Measurements from ENCODE around the gene ITPKC.
A peak's percentile ranks its signal among the peaks of the same experiment; 100 is the strongest.

Gene ITPKC

DNA sequence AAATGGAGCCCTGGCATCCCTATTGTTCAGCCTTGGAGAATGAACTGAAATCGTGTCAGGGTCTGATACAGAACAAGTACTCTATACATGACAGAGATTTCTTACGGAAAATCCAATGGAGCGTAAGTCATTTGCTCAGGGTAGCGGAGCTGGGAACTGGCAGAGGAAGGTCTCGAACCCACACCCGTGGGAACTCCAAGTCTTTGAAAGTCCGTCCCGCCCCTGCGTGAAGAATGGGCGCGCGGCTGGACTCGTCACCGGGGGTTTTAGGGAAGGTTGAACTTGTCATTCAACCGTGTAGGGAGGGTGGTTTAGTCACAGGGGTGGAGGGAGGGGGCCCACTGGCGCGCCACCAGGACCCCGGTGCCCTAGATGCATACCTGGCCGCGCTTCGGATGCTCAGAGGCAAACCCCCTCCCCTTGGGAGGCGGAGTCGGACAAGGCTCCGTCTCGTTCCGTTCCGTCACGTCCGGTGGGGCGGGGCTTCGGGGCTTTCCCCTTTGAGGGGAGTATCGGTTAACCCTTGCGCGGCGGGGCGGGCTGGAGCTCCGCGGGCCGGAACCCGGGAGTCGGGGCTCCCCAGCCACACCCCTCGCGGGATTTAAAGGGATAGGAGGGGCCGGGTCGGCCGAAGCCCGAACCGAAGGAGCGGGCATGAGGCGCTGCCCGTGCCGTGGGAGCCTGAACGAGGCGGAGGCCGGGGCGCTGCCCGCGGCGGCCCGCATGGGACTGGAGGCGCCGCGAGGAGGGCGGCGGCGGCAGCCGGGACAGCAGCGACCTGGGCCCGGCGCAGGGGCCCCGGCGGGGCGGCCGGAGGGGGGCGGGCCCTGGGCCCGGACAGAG is at the start of gene ITPKC, which contains the start of gene COQ8B:
Gene ITPKC, plus strand, starts transcription at position 631 of the 843 bp plus-strand sequence. Its CDS starts 24 bp downstream, at position 655.
Gene COQ8B, minus strand, starts transcription at position 405 of the 843 bp plus-strand sequence. CDS start 2,254 bp downstream, outside the sequence.
- peak; percentile 99 to 100 for DNase-seq (ENCODE audit: extremely low read depth in 1 of 2, low read depth in 1 of 2)

DNA sequence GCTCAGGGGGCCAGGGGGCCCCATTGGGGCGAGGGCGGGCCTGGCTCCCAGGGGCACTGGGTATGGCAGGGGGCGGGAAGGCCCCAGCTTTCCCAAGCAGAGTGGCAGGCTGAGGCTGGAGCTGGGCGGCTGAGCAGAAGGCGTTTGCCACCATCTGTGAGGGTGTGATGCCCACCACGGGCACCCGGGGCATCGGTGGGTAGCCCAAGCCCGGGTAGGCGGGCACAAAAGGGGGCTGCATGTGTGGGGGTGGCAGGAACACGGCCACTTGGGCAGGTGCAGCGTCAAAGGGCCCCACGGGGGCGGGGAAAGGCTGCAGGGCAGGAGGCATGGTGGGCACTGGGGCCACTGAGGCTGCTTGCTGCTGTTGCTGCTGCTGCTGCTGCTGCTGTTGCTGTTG is 49.3 kb upstream of the ITPKC start:
- no peak for DNase-seq (ENCODE audit: extremely low read depth in 1 of 2, low read depth in 1 of 2)

DNA sequence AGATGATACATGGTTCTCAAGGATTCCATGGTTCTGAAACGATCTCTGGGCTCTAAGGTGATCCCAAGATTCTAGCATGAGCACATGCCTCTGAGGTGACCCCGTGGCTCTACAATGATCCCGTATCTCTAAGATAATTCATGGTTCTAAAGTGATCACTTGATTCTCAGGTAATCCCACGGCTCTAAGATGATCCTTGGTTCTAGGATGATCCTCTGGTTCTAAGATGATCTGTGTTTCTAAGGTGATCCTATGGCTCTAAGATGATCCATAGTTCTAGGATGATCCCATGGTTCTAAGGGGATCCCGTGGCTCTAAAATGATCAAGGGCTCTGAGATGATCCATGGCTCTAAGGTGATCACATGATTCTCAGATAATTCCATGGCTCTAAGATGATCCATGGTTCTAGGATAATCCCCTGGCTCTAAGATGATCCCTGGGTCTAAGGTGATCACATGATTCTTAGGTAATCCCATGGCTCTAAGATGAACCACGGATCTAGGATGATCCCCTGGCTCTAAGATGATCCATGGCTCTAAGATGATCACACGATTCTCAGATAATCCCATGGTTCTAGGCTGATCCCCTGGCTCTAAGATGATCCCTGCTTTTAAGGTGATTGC is 47.8 kb upstream of the ITPKC start:
- no peak for DNase-seq (ENCODE audit: extremely low read depth in 1 of 2, low read depth in 1 of 2)

DNA sequence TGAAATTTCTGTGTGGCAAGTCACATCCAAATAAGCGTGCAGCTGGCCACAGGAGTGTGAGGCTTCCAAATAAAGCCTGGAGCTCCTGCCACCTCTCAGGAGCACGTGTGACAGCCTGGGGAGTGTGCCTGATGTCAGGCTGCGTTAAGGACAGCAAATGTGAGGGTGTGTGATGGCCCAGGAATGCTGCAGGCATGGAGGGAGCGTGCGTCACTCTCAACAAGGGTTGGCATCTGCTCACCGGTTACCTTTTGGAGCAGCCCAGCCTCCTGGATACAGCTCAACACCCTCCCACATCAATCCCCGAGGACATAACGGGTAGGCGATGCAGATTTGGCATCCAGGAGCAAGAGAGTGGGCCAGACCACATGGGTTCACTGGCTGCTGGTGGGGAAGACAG is 45.5 kb upstream of the ITPKC start:
- DNase-seq (ENCODE audit: extremely low read depth in 1 of 2, low read depth in 1 of 2), result no peak

DNA sequence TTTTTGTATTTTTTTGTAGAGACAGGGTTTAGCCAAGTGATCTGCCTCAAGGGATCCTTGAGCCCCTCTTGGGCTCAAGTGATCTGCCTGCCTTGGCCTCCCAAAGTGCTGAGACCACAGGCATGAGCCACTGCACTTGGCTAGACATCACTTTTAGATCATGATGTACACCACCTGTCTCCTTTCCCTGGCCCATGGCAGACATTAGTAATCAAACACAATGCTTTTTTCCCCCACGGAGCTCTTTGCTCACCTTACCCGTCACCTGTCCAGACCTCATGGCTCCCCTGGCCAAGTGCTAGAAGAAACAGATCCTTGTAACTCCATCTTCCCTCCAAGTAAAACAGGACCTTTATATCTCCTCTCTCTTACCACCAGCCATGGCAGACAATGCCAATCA is 44.9 kb upstream of the ITPKC start:
- DNase-seq (ENCODE audit: extremely low read depth in 1 of 2, low read depth in 1 of 2), result no peak

DNA sequence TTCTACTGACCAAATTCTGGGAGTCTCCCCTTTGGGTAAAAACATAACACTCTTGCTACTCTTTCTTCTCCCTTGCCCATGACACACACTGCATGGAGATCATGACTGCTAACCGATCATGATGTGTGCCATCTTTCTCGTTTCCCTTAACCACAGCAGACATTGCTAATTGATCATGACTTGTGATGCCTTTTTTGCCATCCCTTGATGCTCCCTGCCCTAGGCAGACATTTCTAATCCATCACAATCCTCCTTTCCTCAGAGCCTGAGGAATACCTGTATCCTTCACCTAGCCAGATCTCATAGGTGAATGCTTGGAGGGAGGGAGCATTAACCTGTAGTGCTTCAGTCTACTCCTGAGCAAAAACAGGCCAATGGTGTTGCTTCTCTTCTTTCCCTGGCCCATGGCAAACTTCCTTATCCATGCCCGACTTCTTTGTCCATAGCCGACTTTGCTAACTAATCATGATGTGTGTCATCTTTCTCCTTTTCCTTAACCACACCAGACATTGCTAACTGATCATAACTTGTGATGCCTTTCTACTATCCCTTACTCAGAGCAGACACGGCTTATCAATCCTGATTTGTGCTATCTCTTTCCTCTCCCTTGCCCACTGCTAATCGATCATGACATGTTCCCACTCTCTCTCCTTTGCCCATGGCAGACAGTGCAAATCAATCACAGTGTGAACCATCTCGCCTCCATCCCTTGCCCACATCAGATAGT is 44.2 kb upstream of the ITPKC start:
- no peak for DNase-seq (ENCODE audit: extremely low read depth in 1 of 2, low read depth in 1 of 2)

DNA sequence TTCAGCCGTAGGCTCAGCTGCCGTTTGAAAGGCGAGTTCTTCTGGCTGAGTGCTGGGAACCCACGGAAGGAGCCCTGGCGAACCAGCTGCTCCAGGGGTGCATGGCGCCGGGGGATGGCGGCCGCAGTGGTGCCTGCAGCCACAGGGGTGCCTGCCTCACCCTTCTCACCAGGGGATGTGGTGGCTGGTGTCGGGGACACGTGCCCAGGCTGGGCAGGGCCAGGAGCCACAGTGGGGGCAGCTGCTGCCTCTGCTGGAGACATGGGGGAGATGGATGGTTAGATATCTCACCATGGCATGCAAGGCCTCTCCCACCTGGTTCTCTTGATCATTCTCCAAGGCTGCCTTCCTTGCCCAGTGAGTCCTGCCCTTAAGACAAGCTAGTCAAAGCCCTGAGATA is 43.5 kb upstream of the ITPKC start:
- DNase-seq (ENCODE audit: extremely low read depth in 1 of 2, low read depth in 1 of 2), result no peak

DNA sequence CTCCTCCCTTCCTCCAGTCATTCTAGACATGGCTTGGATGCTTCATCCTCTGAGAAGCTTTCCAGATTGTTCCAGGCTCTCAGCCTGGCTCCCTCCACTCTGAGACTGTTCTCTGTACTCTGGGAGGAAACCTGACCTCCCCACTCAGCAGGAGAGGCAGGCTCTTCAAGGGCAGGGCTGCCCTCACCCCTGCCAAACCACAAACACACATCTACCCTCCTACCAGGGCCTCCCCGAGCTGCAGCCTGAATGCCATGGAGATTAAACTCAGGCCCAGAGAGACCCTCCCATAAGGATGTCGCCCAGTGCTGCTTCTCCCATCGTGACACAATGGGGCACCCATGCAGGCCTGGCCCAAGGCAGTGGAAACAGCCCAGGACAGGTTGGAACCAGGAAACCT is 42.6 kb upstream of the ITPKC start:
- no peak for DNase-seq (ENCODE audit: extremely low read depth in 1 of 2, low read depth in 1 of 2)

DNA sequence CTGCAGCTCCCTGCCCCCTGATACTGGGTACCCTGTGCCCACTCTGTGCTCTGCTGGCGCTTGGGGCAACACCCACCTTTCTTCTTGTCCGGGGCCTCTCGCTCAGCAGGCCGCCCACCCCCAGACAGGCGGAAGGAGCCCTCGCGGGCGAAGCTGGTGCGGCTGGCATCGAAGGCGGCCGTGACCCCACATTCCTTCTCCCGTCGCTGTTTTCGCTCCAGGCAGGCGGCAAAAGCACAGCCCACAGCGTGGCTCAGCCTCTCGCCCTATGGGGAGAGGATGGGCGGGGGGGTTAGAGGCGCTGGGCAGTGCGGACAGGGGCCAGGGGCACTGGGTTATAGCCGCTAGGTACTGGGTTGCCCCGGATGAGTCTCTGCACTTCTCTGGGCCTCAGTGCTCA is 39.8 kb upstream of the ITPKC start:
- DNase-seq (ENCODE audit: extremely low read depth in 1 of 2, low read depth in 1 of 2), result no peak

DNA sequence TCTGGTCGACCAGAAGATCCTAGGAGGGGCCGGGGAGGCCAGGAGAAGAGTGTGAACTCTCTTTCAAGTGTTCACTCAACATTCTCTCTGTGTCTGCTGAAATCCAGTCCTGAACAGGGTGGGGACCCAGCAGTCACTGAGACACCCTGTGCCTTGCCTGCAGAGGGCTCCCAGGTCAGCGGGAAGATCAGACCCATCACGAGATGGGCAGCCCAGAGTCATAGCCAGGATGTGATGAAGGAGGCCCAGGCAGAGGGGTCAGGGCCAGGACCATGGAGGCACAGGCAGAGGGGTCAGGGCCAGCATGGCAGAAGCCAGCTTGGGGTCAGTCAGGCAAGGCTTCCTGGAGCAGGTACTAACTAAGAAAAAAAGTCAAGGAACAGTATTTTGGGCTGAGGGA is 35.9 kb upstream of the ITPKC start:
- no peak for DNase-seq (ENCODE audit: extremely low read depth in 1 of 2, low read depth in 1 of 2)

DNA sequence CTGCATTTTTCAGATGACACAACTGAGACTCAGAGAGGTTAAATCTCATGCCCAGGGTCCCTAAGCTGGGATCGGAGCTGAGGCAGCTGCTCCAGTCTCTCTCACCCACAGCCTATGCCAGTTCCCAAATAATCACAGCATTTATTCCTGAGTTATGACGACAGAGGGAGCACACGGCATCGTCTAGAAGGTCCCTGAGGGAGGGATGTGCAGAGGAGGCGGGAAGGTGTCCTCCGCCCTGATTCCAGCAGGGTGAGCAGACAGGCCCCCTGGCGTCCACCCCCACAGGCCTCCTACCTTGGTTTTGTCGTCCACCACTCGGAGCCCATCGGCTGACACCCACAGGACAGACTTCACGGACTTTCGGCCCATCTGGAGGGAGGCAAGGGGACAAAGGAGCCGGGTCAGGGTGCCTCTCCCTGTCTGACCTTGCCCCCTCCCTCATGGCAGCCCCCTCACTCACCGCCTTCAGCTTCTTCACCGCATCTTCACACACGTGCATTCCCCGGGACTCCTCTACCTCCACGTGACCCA is 34.4 kb upstream of the ITPKC start:
- DNase-seq (ENCODE audit: extremely low read depth in 1 of 2, low read depth in 1 of 2), result no peak

DNA sequence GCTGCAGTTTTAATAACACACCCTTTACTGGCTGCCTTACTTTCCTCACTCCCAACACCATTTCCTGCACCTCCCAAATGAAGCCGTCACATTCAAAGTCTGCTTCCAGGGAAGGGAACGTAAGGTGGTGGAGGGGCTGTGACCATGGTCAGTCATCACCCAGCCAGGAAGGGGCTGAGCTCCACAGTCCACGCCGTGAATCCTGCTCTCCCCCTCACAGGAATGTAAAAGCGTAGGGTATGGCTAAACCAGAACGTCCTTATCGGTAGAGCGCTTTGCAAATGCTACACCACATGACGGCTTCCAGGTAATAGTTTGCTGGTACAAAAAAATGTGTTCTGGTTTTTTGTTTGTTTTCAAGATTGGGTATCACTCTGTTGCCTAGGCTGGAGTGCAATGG is 33.5 kb upstream of the ITPKC start:
- DNase-seq (ENCODE audit: extremely low read depth in 1 of 2, low read depth in 1 of 2), result no peak

DNA sequence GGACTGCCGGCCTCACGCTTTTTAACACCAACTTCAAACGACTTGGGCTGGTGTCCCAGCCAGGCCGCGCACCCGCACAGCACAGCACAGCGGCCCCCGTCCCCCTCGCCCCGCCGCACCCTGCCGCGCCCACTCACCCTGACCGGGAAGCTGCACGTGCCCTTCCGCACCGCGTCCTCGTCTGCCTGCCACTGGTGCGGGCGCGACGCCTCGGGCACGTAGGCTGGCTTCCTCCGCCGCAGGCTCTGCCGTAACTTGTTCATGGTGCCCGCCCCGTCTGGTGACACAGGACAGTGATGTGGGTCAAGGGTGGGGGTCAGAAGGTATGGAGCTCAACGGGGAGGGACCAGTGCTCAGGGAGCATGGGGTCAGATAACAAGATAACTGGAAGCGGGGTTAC is 32.6 kb upstream of the ITPKC start:
- no peak for DNase-seq (ENCODE audit: extremely low read depth in 1 of 2, low read depth in 1 of 2)

DNA sequence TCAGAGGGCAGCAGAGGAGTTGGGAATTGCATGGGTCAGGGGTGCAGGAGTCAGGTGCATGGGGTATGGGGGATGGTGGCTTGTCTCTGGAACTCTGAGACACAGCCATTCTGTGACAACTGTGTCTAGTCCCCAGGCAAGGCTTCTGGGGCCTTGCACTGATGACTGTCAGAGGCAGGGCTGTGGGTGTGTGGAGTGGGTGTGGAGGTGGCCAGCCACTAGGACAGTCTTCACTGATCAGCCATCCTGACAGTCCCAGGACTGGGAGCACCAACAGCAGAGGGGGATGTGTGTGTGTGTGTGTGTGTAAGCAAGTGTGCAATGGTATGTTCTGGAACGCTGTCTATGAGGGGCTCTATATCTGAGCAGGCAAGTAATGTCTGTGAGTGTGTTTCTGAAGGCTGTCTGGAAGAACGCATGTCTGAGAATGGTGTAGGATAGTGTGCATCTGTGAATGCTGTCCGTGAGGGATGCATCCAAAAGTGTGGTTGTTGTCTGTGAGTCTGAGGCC is 31.8 kb upstream of the ITPKC start:
- DNase-seq (ENCODE audit: extremely low read depth in 1 of 2, low read depth in 1 of 2), result no peak

DNA sequence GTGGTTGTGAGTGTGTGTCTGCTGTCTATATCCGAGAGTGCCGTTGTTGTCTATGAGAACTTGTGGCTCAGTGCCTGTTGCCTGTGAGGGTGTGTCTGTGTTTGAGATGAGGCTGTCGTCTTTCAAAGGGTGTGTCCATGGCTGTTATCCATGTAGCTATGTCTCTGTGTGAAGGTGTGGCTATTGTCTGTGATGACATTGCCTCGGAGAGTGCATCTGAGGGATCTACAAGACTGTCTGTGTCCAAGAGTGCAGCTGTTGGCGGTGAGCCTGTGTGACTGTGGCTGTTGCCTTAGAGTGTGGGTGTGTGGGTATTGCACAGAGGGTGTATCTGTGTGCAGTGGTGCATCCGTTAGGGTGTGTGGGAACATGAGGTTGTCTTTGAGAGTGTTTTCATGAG is 31.3 kb upstream of the ITPKC start:
- no peak for DNase-seq (ENCODE audit: extremely low read depth in 1 of 2, low read depth in 1 of 2)

DNA sequence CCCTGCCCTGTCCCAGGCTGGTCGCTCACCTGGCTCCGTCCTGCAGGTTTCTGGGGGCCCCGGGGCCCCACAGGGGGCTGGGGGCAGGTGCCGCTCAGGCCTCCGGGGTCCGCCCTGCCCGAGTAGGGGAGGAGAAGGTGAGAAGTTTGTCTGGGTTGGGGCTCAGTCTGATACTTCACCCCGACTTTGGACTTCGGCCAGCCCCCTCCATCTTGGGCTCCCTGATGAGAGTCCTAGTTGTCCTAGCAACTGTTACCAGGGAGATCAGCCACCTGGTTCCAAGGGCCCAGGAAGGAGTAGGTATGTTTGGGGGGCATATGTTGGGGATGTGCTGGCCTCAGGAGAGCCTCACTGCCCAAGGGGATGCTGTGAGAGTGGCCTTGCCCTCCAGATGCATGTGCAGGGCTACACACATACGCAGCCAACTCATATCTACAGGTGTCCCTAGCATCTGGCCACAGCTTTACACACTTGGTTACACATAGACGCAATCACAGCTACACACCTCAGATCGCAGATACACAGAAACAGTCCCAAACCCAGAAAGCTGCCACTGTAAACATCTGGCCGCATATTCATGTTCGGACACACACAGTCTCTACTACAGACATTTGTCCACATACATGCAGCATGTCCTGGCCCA is 29.9 kb upstream of the ITPKC start:
- DNase-seq (ENCODE audit: extremely low read depth in 1 of 2, low read depth in 1 of 2), result no peak

DNA sequence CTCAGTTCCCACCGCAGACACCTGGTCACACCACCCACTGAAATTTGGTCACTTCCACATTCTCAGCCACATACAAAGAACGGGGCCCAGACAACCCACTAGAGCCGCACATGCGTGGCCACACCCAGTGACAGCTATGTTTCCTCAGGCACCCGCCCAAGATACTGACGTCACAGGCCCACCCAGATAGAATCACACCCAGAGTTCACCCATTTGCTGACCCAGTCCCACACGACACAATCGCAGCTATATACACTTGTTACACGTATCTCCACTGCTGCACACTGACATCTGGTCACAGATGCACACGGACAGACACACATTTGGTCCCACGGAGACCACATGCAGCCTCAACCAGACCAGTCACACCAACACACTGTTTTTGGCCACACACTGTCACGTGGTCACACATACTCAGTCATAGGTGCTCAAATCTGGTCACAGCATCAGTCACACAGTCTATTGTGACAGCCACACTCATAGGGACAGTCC is 29.3 kb upstream of the ITPKC start:
- DNase-seq (ENCODE audit: extremely low read depth in 1 of 2, low read depth in 1 of 2), result no peak

DNA sequence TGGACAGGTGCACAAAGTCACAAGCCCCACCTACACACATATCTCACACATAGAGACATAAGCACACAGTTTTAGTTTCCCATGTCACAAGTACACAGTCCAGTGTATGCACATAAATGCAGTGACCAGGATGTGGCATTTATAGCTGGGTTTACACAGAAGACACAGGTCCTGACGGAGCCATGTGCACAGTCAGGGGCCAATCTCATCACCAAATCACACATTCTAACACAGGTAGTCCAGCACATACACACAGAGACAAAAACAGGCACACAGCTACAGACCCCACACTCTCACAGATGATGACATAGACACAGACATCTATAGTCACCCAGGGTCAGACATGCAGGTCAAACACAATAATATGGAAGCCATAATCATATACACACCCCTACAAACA is 28.6 kb upstream of the ITPKC start:
- DNase-seq (ENCODE audit: extremely low read depth in 1 of 2, low read depth in 1 of 2), result no peak

DNA sequence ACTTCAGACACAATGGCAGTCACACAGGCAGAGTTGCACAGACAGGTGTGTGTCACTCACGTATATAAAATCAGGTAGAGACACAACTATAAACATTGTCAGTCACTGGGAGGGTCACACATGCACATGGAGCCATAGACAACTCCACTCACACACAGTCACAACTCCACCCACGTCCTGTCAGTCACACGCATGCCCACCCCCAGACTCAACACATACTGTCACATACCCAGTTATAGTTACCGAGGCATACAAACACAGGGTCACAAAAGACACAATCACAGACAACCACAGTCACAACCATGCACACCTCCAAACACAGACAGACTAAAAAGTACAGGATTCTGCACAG is 27.9 kb upstream of the ITPKC start:
- DNase-seq (ENCODE audit: extremely low read depth in 1 of 2, low read depth in 1 of 2), result no peak

DNA sequence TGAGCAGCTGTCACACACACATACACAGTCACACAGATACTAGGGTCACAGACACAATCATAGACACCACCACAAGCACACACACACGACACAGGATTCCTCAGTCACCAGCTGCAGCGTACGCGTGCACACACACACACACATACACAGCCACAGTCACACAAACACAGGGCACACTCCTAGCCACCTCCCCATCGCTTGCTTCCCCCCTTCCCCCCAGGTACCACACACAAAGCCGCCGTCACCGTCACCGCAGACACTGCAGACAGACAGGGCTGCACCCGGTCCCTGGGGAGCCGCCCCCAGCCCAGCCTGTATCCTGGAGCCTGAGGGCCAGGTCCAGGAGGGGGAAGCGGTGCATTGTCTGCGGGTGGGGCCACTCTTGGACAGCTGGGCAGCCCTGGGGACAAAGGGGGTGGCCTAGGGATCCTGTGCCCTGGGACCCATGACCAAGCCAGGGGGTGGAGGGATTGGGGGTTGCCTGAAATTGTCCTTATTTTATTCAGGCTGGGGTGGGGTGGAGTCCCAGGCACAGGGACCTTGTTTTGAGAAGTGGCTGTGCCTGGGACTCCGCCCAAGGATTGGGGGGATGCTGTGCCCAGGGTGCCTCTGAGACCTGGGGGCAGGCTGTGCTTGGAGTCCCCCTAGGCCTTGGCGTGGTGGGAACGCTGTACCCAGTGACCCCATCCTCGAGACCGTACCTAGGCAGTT is 27.4 kb upstream of the ITPKC start:
- DNase-seq (ENCODE audit: extremely low read depth in 1 of 2, low read depth in 1 of 2), result no peak
